HG03575 (cell line): ENCODE results near the gene TRPC3.
"Not testable (repeated sequence)": the region's sequence is repeated elsewhere in the genome, so short reads cannot be mapped to it uniquely, and the experiment has no call there.

ENCODE experiments used
- ATAC-seq: cut with Tn5 transposase; IDR thresholded peaks from one replicate; pipeline ENCODE4 v1.9.1; 2021; ENCODE audit not compliant: unreplicated experiment, insufficient number of reproducible peaks, low FRiP score; ENCODE audit errors: extremely low read depth

TRPC3 gene

DNA sequence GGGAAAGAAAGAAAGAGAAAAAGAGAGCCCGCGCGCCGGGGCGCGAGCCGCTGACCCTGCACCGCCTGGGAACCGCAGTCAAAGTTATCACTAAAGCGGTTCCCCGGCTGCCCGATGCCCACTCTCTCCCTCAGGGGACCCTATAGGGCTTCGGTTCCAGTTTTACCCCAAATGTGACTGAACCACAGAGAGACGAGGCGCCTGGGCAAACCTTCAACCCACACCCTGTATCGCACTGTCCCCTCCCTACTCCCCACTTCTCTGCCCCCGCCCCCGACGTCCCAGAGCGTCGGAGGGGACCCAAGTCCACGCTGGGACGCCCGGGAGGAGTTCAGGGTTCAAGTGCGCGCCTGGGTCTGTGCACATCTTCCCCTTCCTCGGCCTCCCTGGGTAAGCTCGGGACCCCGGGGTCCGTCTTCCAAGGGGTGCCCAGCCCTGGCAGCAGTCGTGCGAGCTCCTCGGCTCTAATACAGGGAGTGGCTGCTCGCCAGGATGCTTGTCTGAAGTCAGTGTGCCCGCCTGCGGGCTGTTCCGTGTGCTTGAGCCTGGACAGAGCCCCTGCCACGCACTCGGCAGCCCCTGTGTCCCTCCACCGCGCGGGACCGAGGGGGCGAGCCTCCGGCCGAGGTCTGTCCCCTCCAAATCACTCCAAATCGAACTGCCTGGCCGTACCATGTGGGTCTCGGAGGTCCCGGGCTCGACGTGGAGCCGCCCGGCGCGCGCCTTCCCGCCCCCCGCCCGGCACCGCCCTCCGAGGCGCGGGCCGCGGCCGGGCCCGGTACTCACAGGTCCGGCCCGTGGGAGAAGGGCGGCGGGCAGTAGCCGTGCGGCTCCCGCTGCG lies 960 bp downstream of the TRPC3 start:
- ATAC-seq: no peak

DNA sequence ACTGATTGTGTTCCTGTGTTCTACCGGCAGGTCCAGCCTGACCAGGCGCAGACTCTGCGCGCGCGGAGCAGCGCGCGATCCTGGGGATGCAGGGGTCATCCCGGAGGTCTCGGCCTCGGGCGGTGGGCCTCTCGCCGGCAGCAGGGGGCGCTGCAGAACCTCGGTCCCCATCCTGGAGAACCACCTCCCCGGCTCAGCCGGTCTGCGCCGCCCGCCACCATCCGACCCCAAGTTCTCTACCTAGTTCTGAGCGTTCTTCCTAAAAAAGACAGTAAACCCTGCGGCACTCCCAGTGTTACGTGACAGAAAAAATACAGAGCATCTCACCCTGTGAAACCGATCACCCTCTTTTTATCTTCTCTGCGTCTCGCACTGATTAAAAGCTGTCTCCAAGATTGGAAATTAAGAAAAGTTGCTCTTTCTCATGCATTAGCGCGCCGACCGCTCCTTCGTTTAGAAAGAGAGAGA lies 1.6 kb downstream of the TRPC3 start:
- ATAC-seq: no peak

DNA sequence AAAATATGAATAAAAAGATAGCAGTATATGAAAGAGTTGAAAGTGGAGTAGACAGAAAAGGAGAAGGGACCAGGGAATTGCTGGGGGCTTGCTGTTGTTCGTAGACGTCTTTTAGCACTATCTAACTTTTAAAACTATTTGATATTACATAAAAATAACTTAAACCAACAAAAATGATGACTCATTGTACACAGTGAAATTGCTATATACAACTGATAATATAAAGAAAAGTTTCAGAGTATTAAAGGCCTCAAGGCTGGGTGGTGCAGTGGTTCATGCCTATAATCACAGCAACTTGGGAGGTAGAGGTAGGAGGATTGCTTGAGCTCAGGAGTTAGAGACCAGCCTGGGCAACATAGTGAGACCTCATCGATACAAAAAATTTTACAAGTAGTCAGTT lies 5.2 kb downstream of the TRPC3 start:
- ATAC-seq: no peak

DNA sequence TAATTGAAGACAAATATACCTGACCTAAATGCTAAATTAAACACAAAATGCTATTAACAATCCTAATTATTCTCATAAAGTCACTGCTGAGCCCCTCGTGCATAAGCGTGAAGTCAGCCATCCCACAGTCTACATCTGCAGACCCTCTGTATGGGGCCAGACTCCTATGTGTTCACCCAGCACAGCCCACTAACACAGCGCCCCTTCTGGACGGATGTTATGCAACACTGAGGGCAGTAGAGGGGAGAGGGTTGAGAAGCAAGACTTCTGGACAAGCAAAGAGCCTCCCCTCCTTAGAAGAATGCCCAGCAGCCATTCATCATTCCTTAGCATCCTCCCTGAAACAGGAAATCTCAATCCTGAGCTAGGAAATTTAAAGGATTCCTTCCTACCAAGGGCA lies 7.9 kb downstream of the TRPC3 start:
- ATAC-seq: no peak

DNA sequence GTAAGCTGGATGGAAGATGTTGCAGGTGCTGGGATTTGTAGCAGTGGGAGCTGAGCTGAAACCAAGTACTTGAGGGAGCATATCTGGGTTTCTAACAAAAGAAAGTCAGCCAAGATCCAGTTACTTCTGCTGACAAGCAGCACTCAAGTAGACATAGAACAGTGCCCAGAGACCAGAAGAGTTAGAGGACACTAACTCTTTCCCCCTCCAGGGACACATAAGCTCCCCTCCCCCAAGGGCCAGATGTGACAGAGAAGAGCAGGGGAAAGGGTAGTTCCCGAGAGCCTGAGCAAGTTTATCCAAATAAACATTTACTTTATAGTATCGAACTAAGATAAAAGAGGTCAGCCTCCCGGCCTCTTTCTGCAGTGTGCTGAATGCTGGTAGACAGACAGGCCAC lies 12.2 kb downstream of the TRPC3 start:
- ATAC-seq: no peak

DNA sequence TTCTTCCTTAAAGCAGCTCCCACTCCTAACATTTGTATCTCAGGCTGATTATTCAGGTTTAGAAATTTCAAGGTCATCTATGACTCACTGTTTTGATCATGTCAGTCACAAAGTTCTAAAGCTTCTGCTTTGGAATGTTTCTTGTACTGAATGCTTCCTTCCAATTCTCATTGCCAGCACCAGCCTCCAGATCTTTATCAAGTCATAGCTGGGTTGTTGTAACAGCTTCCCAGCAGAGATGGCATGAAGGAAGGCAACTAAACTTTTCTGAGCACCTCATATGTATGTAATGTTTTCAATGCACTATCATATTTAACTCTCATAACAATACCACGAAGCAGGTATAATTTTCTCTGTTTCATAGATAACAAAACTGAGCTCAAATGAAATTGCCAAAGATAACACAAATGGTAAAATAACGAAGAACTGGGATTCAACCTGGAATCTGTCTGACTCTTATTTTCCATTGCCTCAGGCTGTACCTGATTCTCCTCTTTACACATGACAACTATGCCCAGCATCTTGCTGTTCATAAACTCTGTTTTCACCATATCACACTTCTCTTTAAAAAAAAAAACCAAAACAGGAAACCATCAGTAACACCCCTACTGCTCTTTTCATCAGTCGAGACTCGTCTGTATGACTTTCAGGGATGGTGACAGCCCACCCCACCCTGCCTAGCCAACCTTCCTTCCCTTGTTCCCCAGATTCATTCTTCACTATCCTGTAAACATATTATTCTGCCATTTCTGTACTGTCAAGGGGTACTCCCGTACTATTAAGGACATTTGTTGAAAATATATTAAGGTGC lies 13.4 kb downstream of the TRPC3 start:
- ATAC-seq: no peak

DNA sequence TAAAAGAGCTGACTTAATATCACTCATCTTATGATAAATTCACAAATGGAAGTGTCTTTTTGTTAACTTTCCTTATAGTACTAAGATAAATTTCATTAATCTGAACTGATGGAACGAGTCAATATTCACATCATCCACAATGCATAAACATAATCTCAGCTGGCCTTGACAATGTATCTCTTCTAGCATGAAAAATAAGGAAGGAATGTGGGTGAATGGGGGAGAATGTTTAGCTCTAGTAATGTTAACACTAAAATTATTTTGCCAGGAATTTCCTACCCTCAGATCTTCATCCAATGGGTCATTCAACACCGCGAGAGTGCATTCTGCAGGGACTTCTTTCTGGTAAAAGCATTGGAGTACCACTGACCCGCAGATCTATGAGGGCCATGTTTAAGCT lies 15.8 kb downstream of the TRPC3 start:
- no peak for ATAC-seq

DNA sequence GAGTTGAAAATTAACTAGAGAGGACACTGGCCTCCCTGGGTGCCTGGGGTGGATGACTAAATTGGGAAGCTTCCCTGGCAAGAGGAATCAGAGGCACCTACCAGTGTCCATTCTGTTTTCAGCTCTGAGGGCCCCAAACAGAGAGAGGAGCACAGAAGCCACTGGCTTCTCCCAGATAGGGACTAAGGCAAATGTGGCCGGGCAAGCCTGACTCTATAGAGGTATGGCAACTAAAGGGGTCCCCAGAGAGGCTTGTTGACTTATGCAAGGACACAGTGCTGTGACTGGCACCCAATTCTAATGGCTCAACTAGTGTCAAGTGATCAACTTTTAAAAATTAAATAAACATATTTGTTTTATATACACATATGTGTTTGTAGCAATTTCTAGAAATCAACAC lies 17.2 kb downstream of the TRPC3 start:
- ATAC-seq: no peak

DNA sequence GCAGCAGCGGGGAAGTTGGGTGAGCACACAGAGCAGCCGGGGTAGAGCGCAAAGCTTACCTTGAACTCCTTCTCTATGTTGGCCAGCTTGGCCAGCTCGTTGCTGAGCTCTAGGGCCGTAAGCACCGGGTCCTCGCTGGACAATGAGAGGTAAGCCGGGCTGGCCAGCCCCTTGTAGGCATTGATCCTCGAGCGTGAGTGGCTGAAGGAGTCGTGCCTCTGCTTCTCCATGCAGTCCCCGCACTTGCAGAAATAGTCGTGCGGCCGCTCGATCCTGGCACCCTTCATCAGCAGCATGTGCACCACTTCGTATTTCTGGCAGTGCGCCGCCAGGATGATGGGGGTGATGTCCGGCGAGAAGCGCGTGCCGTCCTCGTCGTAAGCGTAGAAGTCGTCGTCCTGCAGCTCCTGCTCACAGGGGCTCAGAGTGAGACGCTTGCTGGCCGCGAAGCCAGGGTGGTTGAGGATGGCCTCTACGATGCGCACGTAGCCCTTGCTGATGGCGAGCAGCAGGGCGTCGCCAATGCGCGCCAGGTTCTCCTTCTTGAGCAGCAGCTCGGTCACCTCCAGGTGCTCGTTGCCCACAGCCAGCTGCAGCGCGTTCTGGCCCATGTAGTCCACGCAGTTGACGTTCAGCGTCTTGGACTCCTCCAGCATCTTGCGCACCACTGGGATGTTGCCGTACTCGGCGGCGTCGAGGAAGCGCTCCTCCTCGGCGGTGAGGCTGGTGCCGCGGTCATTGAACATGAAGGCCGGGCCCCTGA lies 19.5 kb downstream of the TRPC3 start:
- no peak for ATAC-seq

DNA sequence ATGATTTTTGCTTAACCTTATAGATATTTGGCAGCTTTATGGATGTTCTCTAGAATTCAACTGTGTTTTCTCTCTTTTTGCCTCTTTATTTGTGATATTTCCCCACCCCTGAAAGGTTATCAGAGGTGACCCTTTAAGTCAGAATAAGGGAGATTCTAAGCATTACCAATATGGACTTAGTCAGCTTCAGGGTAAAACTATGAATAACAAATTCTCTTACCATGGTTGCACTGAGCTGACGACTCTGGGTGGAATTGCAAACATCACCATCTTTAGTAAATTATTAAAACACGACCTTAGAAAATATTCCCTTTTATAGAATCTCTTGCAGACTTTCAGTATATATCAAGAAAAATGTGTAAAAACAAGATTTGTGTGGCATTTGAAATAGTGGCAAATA lies 21.6 kb downstream of the TRPC3 start:
- ATAC-seq: no peak

DNA sequence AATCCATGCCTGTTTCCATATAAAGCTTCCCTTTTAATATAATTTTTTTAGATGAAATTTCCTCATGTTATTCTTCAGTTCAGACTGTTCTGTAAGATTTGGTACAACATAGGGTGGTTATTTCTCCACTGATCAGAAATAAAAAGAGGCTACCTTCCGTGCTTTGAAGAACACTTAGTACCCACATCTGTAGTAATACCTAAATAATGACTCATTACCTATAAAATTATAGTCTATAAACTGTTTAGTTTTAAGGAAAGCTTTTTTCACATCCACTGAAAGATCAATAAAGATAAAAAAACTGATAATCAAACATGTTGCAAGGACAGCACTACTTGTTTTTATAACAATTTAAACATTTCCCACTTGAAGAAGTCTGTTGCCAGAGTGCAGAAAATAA lies 23.9 kb downstream of the TRPC3 start:
- no peak for ATAC-seq

DNA sequence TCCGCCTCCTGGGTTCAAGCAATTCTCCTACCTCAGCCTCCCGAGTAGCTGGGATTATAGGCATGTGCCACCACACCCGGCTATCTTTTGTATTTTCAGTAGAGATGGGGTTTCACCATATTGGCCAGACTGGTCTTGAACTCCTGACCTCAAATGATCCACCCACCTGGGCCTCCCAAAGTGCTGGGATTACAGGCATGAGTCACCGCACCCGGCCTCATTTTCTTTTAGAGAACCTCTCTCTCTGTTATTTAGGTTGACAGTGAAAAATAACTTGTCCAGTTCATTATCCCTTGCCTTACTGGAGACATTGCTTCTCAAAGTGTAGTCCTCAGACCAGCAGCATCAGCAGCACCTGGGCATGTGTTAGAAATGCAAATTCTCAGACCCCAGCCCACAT lies 25.4 kb downstream of the TRPC3 start:
- not testable (repeated sequence) for ATAC-seq

DNA sequence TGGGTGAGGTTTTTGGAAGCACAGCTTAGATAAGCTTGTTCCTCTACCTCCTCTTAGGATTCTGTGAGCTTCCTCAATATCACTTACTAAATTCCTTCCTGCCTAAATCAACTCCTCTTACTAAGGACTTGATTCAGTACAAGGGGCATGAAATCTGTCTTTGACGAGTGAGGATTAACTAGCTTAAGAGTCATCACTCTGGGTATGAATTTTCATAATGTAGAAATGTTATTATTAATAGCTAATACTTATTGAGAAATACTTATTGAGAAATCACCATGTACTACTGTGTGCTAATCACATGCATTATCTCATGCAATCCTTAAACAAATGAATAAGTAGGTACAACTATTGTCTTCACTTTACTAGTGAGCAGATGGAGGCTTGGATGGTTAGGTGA lies 28.6 kb downstream of the TRPC3 start:
- ATAC-seq: no peak

DNA sequence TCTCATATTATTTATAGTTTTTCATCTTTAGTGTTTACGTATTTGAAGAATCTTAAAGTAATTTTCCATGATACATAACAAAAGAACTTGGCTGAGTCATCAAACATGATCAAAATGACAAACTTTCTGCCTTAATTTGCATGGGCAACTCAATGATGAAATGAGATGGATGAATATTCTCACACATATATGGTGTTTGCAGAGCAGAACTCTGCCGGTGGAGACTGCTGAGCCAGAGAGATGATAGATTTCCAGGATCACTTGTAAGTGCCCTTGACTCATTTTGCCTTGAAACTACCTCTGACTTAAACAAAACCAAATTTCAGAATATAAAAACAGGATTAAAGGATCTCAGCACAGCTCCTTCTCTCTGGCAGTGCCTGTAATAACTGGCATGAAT lies 38.2 kb downstream of the TRPC3 start:
- ATAC-seq: no peak

DNA sequence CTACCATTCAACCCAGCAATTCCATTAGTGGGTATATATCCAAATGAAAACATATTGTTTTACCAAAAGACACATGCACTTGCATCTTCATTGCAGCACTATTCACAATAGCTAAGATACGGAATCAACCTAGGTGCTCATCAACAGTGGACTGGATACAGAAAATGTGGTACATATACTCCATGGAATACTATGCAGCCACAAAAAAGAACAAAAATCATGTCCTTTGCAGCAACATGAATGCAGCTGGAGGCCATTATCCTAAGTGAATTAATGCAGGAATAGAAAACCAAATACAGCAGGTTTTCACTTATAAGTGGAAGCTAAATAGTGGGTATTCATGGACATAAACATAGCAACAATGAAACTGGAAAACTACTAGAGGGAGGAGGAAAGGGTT lies 43.5 kb downstream of the TRPC3 start:
- no peak for ATAC-seq

DNA sequence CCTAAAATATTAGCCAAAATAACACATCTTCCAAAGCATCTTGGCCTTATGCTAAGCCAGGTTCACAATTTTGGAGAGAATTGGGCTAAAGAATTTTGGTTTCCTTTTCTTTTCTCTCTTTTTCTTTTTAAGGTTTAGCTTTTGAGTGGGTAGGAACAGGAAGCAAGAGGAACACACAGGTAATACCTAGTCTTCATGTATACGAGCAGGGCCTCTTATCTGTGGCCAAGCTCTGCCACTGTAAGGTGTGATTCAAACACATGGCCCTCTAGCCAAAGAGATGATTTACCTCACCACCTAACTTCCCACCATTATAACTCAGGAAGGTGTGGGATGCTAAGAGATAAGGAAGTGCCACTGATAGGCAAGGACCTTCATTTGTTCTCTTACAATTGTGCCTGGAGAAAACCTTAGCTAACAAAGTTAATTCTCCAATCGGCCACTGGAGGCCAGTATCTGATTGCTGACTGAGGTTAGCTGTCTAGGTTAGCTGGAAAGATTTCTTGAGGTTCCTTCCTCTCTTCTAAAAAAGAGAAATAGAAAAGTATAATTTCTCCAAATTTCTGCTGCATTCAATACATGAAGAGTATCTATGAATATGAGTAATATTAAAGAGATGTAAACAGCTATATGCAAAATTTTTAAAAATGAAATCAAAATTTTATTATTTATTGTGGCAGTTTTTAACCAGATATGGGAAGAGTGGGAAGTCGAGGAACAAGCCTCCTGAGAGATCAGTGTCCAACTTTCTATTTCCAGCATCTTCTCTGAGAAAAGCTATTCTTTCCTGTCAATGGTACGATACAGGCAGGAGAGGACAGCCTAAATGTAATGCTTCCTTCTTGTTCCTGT lies 51.5 kb downstream of the TRPC3 start:
- ATAC-seq: peak; percentile 90

DNA sequence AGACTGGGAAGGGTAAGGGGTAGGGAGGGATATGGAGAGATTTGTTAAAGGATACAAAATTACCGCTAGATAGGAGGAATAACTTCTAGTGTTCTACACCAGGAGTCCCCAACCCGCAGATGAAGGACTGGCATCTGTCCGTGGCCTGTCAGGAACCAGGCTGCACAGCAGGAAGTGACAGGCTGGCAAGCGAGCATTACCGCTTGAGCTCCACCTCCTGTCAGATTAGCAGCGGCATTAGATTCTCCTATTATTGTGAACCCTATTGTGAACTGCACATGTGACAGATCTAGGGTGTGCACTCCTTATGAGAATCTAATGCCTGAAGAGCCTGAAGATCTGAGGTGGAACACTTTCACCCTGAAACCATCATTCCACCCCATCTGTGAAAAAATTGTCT lies 53.7 kb downstream of the TRPC3 start:
- no peak for ATAC-seq

DNA sequence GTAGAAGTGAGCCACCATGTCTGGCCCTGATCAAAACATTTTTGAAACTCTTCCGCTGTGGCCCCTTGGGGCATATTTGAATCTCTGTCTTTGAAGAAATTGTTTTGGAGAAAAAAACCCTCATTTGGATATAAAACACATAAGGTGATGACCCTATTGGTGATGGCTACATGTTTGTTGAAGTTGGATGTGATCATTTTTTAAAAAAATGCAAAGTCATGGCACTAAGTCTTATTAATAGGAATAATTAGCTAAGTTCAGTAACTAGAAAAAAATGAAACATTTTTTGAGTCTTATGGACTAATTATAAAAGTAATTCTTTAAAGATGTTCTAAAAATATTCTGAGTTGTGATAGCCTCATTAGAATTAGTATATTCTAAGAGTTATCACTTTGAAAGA lies 63.7 kb downstream of the TRPC3 start:
- ATAC-seq: no peak

DNA sequence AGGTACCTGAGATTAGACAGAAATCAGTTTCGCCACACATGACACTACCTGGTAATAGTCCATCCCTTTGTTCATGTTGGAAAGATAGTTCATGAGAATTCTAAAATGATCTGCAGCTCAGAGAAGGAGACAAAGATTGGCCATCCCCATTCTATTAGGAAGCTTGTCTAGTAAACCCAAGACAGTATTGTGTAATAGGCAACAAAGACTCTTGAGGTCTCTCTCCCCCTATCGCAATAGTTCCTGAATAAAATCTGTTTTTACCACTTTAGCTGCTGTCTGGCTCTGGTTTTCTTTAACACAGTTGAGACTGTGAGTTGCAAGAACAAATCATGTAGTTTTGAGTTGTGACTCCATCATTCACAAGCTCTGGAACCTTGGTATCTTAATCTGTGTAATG lies 66.7 kb downstream of the TRPC3 start:
- no peak for ATAC-seq
